Parietal lobe (tissue), 2 donors: ENCODE results near the gene HOXA4. TPM values are rescaled to one million over a fixed set of nuclear protein-coding genes. Genes with fewer than 3 reads are reported as not detected.

Experiments
- small RNA-seq: library from RNA; depleted of rRNA; stranded (forward); fragments of <200 nt; gene quantifications from one replicate; pipeline ENCODE3, GENCODE V24; 2014; ENCODE audit warnings: low replicate concordance
- total RNA-seq: library from RNA; depleted of rRNA; stranded (reverse); fragments of >200 nt; gene quantifications from one replicate; pipeline ENCODE4 v1.2.3, GENCODE V29; 2014

HOXA4 gene
- total RNA-seq = not detected

DNA sequence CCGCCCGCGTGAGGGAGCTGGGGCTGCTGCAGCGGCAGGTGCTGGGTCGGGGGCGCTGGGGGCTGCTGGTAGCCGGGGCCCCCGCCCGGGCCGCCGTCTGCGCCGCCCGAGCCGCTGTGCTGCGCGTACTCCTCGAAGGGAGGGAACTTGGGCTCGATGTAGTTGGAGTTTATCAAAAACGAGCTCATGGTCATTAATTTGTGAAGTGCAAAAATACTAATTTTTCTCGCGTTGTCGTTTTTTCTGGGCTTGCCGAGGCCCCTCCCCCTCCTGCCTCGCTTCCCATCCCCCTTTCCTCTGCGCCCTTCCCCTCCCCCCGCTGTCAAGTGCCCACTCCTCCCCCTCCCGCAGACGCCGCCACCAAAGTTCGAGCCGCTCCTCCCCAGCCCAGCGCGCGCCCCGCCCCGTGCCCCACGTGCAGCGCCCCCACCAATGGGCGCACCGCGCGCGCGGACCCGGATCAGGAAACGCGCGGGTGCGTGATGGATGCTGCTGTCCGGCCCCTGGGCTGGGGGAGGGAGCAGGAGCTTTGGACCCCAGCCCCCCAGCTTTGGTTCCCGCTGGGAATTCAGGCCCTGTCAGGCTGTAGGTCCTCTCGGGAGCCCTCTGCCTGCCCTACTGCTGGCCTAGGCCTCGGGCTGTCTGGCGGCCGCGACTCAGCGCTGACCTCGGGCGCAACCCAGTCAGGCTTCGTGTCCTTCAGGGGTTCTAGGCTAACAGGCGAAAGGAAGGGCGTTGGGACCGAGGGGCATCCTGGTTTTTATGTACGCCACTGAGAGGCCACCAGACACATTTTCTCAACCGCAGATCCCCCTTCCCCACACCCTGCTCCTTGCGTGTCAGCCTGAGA is at the start of gene HOXA4:
HOXA4 (minus strand) TSS at position 218 of the 850 bp plus-strand sequence; CDS start at position 194, 24 bp downstream.

DNA sequence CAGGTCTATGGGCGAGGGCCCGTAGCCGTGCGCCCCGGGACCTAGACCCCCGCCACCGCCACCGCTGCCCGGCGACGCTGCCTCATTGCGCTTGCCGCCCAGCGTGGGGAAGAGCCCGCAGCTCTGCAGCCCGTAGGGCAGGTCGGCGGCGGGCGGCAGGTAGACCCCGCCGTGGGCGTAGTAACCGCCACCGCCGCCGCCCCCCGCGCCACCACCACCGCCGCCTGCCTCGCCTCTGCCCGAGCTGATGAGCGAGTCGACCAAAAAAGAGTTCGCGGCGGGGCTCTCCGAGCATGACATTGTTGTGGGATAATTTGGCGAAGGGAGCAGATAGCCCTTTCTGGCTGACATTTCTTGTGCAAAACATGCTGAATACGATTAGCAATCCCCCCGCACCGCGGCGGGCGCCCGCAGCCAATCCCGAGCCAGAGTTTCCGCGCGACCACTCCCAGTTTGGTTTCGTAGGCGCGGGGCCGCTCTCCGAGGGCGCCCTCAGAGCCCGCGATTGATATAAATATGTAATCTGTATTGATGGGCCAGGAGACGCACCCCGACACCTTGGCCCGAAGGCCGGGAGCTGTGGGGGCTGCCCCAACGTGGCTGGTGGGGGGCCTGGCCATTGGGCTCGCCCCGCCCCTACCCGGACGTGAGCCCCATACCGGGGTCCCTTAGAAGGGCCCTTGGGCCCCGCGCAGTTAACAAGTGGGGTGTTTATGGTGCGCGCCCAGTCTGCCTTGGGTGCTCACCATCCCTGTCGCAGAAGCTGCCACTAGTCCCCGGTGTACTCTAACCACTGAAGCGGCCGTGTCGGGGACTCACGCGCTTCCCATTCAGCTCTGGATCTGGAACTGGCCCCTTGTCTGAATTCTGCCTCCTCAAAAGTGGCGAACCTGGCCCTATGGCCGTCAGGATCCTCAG is 43.7 kb upstream of the HOXA4 start, which contains the start of gene HOXA10:
HOXA10 (minus strand) TSS at position 365 of the 918 bp plus-strand sequence; CDS start at position 351, 14 bp downstream.

DNA sequence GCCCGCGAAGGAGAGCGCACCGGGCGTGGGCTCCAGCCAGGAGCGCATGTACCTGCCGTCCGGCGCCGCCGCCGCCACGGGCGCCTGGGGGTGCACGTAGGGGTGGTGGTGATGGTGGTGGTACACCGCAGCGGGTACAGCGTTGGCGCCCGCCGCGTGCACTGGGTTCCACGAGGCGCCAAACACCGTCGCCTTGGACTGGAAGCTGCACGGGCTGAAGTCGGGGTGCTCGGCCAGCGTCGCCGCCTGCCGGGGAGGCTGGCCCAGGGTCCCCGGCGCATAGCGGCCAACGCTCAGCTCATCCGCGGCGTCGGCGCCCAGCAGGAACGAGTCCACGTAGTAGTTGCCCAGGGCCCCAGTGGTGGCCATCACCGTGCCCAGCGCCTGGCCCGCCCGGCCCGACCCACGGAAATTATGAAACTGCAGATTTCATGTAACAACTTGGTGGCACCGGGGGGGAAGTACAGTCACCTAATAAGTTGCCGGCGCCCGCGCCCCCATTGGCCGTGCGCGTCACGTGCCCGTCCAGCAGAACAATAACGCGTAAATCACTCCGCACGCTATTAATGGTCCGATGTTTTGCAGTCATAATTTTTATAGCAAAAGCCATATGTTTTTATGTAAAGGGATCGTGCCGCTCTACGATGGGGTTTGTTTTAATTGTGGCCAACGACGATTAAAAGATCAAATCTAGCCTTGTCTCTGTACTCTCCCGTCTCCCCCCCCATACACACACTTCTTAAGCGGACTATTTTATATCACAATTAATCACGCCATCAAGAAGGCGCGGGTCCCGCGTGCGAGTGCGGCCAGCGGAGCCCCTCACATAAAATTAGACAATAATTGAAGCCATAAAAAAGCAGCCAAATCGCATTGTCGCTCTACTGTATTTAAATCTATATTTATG is 34.8 kb upstream of the HOXA4 start, which contains the start of gene HOXA9:
HOXA9 (minus strand) TSS at position 449 of the 907 bp plus-strand sequence; CDS start at position 369, 80 bp downstream.

DNA sequence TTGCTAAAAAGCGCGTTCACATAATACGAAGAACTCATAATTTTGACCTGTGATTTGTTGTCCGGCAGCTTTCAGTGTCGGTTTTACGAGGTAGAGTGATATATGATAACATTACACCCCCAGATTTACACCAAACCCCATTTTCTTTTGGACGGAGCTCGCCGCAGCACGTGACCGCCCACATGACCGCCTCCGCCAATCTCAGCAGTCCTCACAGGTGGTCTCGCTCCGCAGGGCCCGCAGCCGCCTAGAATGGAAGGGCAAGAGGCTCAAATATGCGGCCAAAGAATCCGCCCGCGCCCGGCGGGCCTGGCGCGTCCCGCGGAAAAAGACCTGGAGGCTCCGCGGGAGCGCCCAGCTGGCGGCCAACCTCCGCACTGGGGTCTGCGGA is 25.9 kb upstream of the HOXA4 start, which contains the start of gene HOXA7:
HOXA7 (minus strand) TSS at position 168 of the 391 bp plus-strand sequence; CDS start at position 38, 130 bp downstream.

DNA sequence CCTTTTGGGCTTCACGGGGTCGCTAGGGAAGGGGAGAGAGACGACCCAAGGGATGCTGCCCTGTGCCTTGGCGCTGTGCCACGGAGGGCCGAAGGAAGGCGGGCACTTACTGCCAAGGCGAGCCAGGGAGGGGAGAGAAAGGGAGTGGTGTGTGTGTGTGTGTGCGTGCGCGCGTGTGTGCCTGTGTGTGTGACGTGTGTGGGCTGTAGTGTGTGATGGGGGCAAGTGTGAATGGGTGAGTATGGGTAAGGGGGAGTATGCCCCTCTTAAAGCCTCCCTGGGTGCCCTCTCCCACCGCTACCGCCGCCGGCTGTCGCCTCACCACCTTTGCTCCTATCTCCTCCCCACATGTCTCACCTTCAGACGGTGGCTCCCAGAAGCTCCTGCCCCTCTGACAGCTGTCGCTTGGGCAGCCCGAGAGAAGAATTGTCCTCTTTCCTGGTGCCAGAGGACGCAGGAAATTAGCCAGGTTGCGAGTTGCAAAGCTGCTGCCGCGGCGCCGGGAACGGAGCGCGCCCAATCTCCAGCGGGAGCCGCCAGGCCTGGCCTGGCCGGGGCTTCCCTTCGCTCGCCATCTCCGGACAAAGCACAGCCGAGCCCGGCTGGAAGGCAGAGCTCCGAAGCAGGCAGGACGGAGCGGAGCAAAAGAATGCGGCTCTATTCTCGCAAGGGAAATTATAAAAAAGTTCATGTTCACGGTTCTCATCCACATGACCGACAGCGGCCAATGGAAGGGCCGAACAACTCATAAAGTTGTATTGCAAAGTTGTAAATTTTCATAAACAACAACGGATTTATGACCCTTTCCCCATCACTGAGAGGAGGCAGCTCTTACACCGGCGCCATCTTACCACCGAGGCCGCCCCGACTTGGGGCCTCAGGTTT is 21.6 kb upstream of the HOXA4 start, which contains the start of gene HOXA3:
HOXA3 (minus strand) TSS at position 653 of the 885 bp plus-strand sequence. CDS start 41,943 bp downstream, outside the sequence.

DNA sequence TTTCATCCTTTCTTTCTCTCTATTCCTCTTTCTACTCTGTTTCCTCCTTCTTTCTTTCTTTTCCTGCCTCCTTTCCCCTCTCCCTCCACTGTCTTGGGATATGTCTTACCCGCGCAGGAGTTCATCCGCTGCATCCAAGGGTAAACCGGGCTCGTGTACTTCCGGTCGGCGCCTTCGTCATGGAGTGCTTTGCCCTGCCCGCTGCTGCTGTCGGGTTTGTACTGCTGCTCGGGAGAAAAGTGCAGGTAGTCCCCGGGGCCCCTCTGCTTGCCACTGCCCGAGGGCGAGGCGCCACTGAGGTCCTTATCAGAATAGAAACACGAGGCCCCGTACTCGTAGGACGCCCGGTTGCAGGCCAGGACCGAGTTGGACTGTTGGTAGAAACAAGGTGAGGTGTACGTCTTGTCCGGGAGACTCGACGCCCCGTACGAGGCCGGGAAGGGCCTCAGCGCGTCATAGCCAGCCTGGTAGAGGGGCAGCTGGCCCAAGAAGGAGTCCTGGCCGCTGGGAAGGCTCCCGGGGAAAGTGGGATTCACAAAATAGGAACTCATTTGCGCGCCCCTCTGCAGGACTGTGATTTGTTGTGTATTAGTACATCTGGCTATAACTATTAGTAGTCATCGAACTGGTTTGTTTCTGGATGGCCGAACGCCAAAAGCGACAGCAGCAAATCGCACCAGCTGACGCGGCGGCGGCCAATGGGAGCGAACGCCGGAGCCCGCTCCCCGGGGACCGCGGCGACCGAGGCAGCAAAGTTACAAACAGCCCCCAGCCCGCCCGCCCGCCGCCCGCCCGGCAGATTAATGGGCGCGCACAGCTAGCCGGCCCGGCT is 16.9 kb upstream of the HOXA4 start, which contains the start of gene HOXA6:
HOXA6 (minus strand) TSS at position 576 of the 832 bp plus-strand sequence; CDS start at position 551, 25 bp downstream.

DNA sequence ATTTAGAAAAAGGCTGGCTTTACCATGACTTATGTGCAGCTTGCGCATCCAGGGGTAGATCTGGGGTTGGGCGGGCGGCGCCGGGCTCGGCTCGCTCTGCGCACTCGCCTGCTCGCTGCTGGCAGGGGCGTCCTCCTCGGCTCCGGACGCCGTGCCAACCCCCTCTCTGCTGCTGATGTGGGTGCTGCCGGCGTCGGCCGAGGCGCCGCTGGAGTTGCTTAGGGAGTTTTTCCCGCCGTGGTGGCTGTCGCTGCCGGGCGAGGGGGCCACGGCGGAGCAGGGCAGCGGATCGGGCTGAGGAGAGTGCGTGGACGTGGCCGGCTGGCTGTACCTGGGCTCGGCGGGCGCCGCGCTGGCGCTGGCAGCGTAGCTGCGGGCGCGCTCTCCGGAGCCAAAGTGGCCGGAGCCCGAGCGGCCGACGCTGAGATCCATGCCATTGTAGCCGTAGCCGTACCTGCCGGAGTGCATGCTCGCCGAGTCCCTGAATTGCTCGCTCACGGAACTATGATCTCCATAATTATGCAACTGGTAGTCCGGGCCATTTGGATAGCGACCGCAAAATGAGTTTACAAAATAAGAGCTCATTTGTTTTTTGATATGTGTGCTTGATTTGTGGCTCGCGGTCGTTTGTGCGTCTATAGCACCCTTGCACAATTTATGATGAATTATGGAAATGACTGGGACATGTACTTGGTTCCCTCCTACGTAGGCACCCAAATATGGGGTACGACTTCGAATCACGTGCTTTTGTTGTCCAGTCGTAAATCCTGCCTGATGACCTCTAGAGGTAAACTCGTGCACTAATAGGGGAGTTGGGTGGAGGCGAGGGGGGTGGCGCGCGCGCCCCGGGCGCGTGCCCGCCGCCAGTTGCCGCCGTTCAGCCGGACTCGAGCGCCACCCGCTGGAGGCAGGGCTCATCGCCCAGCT is 12.7 kb upstream of the HOXA4 start, which contains the start of gene HOXA5:
HOXA5 (minus strand) TSS at position 659 of the 927 bp plus-strand sequence; CDS start at position 585, 74 bp downstream.

DNA sequence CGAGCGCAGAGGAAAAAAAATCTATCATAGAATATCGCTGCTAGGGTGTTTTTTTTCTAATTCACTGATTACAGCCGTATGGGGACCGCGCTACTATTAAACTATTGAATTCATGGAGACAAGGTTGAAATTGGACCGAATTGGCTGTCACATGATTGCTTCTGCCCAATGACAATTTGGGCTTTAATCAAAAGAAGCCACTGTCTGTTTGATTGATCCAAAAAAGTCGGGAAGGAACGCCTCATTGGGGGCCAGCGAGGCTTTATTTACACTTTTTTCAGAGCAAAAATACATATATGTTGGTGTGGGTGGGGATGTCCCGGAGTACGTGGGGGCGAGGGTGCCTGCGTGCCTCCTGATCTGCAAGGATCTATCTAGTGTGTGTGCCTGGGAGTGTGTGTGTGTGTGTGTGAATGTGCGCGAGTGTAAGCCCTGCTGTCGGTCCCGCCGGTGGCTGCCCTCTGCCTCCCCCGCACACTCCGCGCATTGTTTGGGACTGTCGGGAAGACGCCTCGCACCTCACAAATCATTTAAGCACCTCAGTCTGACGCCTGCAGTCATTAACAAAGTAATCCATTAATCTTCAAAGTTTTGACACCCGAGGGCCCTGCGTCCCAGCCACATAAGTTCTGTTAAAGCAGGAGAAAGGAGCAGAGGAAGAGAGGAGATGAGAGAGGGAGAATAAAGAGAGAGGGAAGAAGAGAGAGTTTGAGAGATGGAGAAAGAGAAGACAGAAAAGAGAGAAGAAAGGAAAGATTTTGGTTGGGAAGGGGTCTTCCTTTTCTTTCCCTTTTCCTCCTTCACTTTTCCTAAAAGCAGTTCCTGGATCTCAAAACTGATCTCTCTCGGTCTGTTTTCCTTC is 27.7 kb downstream of the HOXA4 start, which contains the start of gene HOXA2:
HOXA2 (minus strand) TSS at position 103 of the 862 bp plus-strand sequence. CDS start 183 bp downstream, outside the sequence.

DNA sequence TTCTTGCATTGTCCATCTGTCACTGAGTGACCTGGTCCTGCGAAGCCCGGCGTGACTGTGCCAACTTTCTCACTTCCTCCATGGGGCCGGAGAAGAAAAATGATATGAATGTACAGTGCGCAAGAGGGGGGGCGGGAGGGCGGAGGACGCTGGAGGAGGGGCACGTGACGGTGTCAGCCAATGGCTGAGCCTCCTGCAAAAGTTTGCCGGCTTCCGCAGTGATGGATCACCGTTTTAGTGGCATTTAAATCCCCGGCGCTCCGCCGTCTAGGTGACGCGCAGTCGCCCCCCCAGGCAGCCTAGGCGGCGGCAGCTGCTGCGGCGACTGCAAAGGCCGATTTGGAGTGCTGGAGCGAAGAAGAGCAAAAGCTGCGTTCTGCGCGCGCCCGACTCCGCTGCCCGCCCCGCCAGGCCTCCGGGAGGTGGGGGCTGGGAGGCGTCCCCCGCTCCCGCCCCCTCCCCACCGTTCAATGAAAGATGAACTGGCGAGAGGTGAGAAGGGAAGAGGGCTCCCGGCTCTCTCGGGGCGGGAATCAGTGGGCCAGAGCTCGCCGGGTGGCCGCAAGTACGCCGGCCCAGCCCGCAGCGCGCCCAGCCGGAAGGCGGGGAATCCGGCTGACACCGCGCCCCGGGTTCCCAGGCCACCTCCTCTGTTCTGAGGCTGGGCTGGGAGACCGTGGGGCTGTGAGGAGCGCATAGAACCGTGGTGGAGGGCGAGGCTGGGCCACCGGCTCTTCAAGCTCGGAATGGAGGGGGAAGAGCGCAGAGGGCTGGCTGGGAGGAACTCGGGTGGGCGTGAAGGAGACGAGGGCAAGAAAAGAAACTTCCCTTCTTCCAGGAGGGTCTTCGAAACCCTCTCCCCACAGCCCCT is 34.4 kb downstream of the HOXA4 start, which contains the start of gene HOXA1:
HOXA1 (minus strand) TSS at position 104 of the 871 bp plus-strand sequence; CDS start at position 16, 88 bp downstream.

Small RNA genes within 50 kb of the gene (small RNA-seq; reads per million reads assigned to genes)
- gene AC004080.5 (not detected), gene RF01977 (not detected)

Other genes with a start within 250 kb of the HOXA4 start
- gene HOXA1, start 34.8 kb downstream of the HOXA4 start, total RNA-seq = not detected
- not detected for gene HOXA2, start 28.1 kb downstream of the HOXA4 start, total RNA-seq
- gene HOXA5, start 12.9 kb upstream of the HOXA4 start, total RNA-seq = not detected
- gene HOXA6, start 17.0 kb upstream of the HOXA4 start, total RNA-seq = not detected
- not detected for gene HOXA3, start 21.8 kb upstream of the HOXA4 start, total RNA-seq
- not detected for gene HOXA7, start 25.9 kb upstream of the HOXA4 start, total RNA-seq
- not detected for gene HOXA9, start 34.8 kb upstream of the HOXA4 start, total RNA-seq
- gene HOXA10, start 43.6 kb upstream of the HOXA4 start, total RNA-seq = not detected
- not detected for gene HOXA11, start 54.5 kb upstream of the HOXA4 start, total RNA-seq
- gene HOXA13, start 69.3 kb upstream of the HOXA4 start, total RNA-seq = not detected
- gene EVX1, start 112.0 kb upstream of the HOXA4 start, total RNA-seq = not detected